ENCODE measurements around the gene PLXDC2.

DNA sequence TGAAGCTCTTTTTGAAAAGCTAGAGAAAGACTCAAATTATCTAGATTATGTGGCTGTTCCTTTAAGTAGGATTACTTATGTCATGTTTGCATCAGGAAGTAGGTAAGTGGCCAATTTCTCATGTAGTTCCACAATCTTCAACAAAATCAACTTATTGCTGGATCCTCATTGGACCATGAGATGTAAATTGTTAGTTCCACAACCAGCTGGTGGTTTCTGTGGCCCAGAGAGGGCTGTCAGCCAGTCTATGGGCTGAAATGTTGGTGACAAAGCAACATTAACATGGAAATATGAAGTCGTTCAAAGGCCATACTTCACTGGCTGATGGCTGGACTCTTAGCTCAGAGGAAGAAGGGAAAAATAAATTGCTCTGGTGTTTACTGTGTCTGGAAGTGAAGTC, 157.9 kb downstream of the PLXDC2 start:
- TF ChIP-seq POLR2AphosphoS5 (IDR thresholded peaks at IDR 0.05; ENCODE audit: low read depth, low read length), result no peak
- TF ChIP-seq, protein P1, sequence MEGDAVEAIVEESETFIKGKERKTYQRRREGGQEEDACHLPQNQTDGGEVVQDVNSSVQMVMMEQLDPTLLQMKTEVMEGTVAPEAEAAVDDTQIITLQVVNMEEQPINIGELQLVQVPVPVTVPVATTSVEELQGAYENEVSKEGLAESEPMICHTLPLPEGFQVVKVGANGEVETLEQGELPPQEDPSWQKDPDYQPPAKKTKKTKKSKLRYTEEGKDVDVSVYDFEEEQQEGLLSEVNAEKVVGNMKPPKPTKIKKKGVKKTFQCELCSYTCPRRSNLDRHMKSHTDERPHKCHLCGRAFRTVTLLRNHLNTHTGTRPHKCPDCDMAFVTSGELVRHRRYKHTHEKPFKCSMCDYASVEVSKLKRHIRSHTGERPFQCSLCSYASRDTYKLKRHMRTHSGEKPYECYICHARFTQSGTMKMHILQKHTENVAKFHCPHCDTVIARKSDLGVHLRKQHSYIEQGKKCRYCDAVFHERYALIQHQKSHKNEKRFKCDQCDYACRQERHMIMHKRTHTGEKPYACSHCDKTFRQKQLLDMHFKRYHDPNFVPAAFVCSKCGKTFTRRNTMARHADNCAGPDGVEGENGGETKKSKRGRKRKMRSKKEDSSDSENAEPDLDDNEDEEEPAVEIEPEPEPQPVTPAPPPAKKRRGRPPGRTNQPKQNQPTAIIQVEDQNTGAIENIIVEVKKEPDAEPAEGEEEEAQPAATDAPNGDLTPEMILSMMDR (IDR thresholded peaks at IDR 0.05), result no peak
- TF ChIP-seq RAD21 (IDR thresholded peaks at IDR 0.05; ENCODE audit: low read length), result no peak
- no peak for TF ChIP-seq TCF12 (IDR thresholded peaks at IDR 0.05)
- TF ChIP-seq NFIC (IDR thresholded peaks at IDR 0.05; ENCODE audit: borderline replicate concordance), result no peak
- TF ChIP-seq, protein P2, sequence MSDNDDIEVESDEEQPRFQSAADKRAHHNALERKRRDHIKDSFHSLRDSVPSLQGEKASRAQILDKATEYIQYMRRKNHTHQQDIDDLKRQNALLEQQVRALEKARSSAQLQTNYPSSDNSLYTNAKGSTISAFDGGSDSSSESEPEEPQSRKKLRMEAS (IDR thresholded peaks at IDR 0.05; ENCODE audit: low read depth), result no peak

Measured in SK-N-SH (cell line).